H7 (cell line): ENCODE measurements around the gene PIK3CB. TPM values are rescaled to one million over a fixed set of nuclear protein-coding genes. Genes with fewer than 3 reads are reported as not detected.

Experiments
- DNase-seq: peaks from one replicate; pipeline ENCODE4 v3.0.0; 2012
- H3K27me3 ChIP-seq: 2 replicates; pipeline ENCODE4 v1.6.0; 2011; ENCODE audit warnings: mild to moderate bottlenecking, low read length; ENCODE audit not compliant: control insufficient read depth, insufficient read depth
- H3K36me3 ChIP-seq: replicated peaks from 2 replicates; pipeline ENCODE4 v1.5.1; 2011; ENCODE audit warnings: low read length; ENCODE audit not compliant: control insufficient read depth, insufficient read depth
- H3K4me3 ChIP-seq: 2 replicates; pipeline ENCODE4 v1.5.1; 2011; ENCODE audit warnings: low read depth, mild to moderate bottlenecking, control low read depth, low read length, moderate library complexity; ENCODE audit not compliant: insufficient read depth
- total RNA-seq: library from RNA; depleted of rRNA; stranded (reverse); fragments of >200 nt; shearing (Covaris generic); gene quantifications from 2 replicates; pipeline ENCODE4 v1.2.3, GENCODE V29; 2014; rRNA removed

PIK3CB gene
- total RNA-seq: 19.0 and 26.7 TPM in 2 replicates

GRCh38 chr3:138834596-138835396, at the start of gene PIK3CB:
Gene PIK3CB, minus strand, starts transcription at chr3:138834928. Its CDS starts 75,585 bp downstream, at chr3:138759343.
- Histone ChIP-seq H3K36me3 (no peaks in the 10 kb centered on the region), H3K4me3 (peak within 1 kb of the TSS; percentile 83), H3K27me3 (no peaks in the 10 kb centered on the region)
- peak; percentile 97 for DNase-seq

- DNase-seq: no peak
- no peak overlapping the region for H3K4me3 ChIP-seq
- H3K36me3 ChIP-seq: no peaks in the 10 kb centered on the region
- no peaks in the 10 kb centered on the region for H3K27me3 ChIP-seq
Measured at GRCh38 chr3:138881233-138881632, 46.5 kb upstream of the PIK3CB start.

GRCh38 chr3:138879541-138880380, 45.0 kb upstream of the PIK3CB start:
- no peaks in the 10 kb centered on the region for H3K36me3 ChIP-seq
- no peaks in the 10 kb centered on the region for H3K27me3 ChIP-seq
- peak; percentile 55 for DNase-seq
- no peak overlapping the region for H3K4me3 ChIP-seq

DNA sequence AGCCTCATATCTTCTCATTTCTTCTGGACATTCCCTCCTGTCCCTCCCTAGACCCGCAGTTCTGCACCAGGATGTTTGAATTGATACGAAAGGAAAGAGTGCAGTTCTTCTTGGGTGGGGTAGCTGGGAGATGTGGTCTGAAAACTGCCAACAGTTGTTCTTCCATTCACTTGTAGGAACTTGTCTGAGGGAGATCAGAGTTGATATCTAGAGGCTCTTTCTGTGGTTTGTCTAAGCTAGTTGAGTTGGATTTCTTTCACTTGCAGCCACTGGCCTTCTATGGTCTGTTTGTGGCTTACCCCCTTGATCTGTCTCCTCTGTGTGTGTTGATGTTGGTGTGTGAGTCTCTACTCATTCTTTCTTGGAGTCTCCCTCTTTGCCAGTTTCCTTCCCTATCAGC, 42.5 kb upstream of the PIK3CB start:
- Histone ChIP-seq H3K27me3 (no peaks in the 10 kb centered on the region), H3K36me3 (no peaks in the 10 kb centered on the region), H3K4me3 (no peak overlapping the region)
- no peak for DNase-seq

GRCh38 chr3:138875754-138876664, 41.3 kb upstream of the PIK3CB start:
- Histone ChIP-seq H3K27me3 (no peaks in the 10 kb centered on the region), H3K4me3 (no peak overlapping the region), H3K36me3 (no peaks in the 10 kb centered on the region)
- no peak for DNase-seq

- DNase-seq: no peak
- Histone ChIP-seq H3K4me3 (no peak overlapping the region), H3K36me3 (no peaks in the 10 kb centered on the region), H3K27me3 (no peaks in the 10 kb centered on the region)
Measured at GRCh38 chr3:138875096-138875753, 40.5 kb upstream of the PIK3CB start.

- Histone ChIP-seq H3K4me3 (no peak overlapping the region), H3K36me3 (no peaks in the 10 kb centered on the region), H3K27me3 (no peaks in the 10 kb centered on the region)
- DNase-seq: no peak
Measured at GRCh38 chr3:138873471-138874278, 38.9 kb upstream of the PIK3CB start.

DNA sequence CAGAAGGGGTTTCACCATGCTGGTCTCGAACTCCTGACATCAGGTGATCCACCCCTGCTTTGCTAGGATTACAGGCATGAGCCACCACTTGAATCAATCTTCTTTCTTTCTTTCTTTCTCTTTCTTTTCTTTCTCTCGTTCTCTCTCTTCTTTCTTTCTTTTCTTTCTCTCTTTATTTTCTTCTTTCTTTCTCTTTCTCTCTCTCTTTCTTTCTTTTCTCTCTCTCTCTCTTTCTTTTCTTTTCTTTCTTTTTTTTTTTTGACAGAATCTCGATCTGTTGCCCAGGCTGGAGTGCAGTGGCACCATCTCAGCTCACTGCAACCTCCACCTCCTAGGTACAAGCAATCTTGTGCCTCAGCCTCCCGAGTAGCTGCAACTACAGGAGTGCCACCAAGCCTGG, 37.9 kb upstream of the PIK3CB start:
- no peaks in the 10 kb centered on the region for H3K36me3 ChIP-seq
- no peak overlapping the region for H3K4me3 ChIP-seq
- DNase-seq: no peak
- no peaks in the 10 kb centered on the region for H3K27me3 ChIP-seq

GRCh38 chr3:138867996-138868395, 33.3 kb upstream of the PIK3CB start:
- DNase-seq: no peak

DNA sequence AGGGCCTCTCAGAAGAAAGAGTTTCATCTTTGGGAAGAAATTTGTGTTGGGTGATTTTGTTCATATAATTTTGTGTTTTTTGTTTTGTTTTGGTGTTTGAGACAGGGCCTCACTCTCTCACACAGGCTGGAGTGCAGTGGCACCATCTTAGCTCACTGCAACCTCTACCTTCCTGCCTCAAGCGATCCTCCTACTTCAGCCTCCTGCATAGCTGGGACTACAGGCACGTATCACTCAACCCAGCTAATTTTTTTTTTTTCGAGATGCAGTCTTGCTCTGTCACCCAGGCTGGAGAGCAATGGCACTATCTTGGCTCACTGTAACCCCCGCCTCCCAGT, 29.0 kb upstream of the PIK3CB start:
- H3K4me3 ChIP-seq: no peak overlapping the region
- no peak for DNase-seq
- H3K36me3 ChIP-seq: no peaks in the 10 kb centered on the region
- no peaks in the 10 kb centered on the region for H3K27me3 ChIP-seq

More at GRCh38 chr3:138867996-138868395, 33.3 kb upstream of the PIK3CB start:
- Histone ChIP-seq H3K4me3 (no peak overlapping the region), H3K27me3 (no peaks in the 10 kb centered on the region), H3K36me3 (no peaks in the 10 kb centered on the region)

DNA sequence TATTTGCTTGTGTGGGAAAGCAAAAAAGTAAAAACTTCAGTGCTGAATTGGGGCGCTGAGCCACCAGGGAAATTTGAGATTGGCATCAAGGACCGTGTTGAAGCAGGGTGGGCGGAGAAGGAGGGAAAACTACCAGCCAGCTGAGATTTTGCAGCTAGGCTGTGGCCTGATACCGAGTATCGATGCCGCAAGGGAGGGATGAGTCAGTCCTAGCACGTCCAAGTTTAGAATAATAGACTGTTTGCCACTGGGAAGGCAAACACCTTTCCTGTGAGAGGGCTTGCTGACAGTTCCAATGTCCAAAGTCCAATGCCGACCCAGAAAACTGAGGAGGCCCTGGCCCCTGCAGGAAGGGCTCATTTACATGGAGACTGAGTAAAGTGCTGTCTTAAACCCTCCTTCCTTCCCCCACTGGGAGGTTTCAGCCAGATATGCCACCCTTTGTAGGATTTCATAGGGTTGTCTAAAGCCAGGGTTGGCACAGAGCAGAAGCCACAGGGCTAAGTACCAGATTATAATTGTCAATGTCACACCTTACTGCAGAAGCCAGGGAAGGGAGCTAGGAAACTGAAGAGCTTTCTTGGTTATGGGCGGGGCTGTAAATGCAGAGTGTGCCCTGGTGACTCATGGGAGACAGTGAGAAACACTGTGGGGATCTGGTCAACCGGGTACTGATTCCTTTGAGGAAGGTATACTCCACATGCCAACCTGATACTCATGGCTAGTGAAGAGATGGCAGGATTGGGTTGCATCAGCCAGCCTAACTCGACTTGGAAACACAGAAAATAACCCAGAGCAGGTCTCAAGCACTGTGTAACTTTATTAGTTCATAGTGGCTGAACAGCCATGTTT, 28.4 kb upstream of the PIK3CB start:
- peak; percentile 63 for DNase-seq
- 0 out of 2 replicates have a peak overlapping the region, but pooled peaks have one; percentile 1 for H3K4me3 ChIP-seq
- no peaks in the 10 kb centered on the region for H3K27me3 ChIP-seq
- H3K36me3 ChIP-seq: no peaks in the 10 kb centered on the region

GRCh38 chr3:138862531-138862923, 27.8 kb upstream of the PIK3CB start:
- Histone ChIP-seq H3K4me3 (0 out of 2 replicates have a peak overlapping the region, but pooled peaks have one; percentile 1), H3K27me3 (no peaks in the 10 kb centered on the region), H3K36me3 (no peaks in the 10 kb centered on the region)
- peak; percentile 50 for DNase-seq
